GM18861 (cell line): ENCODE measurements around the gene ARMC9.
"Not testable (repeated sequence)": the region's sequence is repeated elsewhere in the genome, so short reads cannot be mapped to it uniquely, and the experiment has no call there.

Source experiments
- ATAC-seq: cut with Tn5 transposase; IDR thresholded peaks from one replicate; pipeline ENCODE4 v1.9.1; 2021; ENCODE audit not compliant: unreplicated experiment

The ARMC9 gene

GRCh38 chr2:231336236-231336635 is 137.8 kb downstream of the ARMC9 start:
- ATAC-seq: no peak

- ATAC-seq: no peak
Observed at GRCh38 chr2:231336700-231337099, 138.3 kb downstream of the ARMC9 start.

DNA sequence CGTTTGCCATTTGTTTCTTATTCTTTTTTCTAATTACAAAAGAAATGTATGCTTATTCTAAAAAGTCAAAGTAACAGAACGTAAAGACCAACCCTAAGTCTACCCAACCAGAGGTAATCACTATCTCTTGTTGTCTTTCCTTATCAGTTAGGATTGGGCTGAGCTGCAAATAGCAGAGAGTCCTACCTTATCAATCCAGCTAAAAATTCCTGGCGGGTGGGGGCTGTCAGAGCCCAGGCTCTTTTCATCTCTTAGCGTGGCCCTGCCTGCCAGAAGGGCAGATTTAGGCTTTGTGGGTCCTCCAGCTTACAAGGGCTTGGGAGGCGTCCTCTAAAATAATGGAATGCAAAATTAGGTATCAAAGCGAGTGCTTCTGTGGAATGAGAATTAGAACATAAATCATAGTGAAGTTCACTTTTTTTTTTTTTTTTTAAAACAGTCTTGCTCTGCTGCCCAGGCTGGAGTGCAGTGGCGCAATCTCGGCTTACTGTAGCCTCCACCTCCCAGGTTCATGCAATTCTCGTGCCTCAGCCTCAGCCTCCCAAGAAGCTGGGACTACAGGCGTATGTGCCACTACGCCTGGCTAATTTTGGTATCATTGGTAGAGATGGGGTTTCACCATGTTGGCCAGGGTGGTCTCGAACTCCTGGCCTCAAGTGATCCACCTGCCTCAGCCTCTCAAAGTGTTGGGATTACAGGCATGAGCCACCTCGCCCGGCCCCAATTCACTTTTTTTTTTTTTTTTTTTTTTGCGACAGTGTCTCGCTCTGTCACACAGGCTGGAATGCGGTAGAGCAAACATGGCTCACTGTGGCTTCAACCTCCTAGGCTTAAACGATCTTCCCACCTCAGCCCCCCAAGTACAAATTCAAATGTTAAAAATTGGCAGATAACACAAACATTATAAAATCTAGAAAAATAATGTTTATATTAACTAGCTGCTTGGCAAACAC is 139.7 kb downstream of the ARMC9 start:
- no peak for ATAC-seq

GRCh38 chr2:231339316-231339715 is 140.9 kb downstream of the ARMC9 start:
- no peak for ATAC-seq

DNA sequence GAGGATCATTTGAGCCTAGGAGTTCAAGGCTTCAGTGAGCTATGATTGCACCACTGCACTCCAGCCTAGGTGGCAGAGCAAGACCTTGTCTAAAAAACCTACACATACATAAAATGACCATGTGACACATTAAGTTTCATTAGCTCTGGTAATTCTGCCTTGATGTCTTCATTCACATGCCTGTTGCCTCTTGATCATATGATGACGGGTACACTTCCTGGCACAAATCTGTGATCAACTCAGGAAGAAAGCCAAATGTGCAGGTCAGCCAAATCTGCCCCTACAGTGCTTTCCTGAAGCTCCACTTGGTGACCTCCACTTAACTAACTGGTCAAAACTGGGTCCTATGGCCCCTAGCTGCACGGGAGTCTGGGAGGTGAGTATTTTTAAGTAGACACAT is 142.7 kb downstream of the ARMC9 start:
- ATAC-seq: no peak

GRCh38 chr2:231342061-231342711 is 143.8 kb downstream of the ARMC9 start:
- ATAC-seq: no peak

- ATAC-seq: no peak
Observed at GRCh38 chr2:231343006-231343710, 144.7 kb downstream of the ARMC9 start.

DNA sequence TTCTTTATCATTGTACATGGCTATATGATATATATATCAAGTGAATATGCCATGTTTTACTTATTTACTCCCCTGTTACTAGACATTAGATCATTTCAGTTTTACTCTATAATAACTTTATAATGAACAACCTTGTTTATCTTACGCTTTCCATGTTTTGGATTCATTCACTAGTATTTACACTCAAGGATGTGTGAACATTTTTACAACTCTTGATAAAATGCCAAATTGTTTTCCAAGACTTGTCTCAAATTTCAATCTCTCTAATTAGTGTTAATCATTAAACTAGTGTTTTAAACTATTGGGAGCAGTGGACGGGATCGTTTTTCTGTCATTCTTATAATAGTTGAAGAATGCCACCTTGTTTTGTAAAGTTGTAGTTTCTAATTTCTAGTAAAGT is 145.6 kb downstream of the ARMC9 start:
- ATAC-seq: no peak

DNA sequence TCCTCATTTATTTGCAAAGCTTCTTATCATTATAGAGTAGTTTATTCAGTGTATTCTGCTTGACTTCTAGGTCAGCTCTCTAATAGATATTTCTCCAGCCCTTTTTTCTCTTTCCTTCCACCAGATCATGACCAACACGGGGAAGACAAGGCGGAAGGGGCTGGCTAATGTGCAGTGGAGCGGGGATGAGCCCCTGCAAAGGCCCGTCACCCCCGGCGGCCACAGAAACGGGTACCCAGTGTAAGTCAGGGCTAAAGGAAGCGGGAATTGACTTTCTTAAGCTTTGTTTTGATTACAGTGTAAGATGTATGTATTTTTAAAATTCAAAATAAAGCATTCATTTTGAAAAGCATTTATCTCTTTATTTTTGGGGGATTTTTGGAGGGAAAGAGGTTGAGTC is 146.4 kb downstream of the ARMC9 start:
- ATAC-seq: no peak

DNA sequence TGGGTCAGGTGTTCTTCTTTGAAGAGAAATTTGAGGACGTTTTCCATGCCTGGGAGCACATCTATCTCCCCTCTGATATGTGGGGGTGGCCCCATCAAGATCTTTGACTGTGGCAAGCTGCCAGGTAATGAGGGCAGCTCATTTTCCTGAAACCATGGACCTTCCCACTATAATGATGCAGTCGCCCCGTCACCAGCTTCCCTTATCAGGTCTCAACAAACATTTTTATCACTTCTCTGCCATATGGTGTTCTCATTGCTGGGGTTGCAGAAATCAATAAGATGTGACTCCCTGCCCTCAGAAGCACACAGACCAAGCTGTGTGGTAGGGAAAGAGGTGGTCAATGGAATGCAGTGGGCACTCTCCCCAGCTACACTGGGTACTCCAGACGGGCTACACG is 148.7 kb downstream of the ARMC9 start:
- ATAC-seq: no peak

DNA sequence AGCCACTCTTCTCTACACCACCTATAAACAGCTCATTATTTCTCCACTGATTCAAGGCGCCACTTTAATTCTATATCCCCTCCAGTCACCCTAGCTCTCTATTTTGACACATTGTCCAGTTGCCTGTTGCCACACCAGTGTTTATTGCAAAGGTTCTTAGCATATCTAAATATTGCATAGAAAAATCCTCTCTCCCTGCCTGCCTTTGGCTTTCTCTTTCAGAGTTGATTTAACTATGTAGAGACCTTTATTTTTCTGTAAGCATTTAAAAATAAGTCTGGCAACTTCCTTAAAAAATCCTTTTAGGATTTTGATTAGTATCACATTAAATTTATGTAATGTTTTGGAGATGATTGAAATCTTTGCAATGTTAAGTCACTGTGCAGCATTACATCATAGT is 149.2 kb downstream of the ARMC9 start:
- ATAC-seq: no peak

GRCh38 chr2:231348173-231348572 is 149.7 kb downstream of the ARMC9 start:
- ATAC-seq: no peak

DNA sequence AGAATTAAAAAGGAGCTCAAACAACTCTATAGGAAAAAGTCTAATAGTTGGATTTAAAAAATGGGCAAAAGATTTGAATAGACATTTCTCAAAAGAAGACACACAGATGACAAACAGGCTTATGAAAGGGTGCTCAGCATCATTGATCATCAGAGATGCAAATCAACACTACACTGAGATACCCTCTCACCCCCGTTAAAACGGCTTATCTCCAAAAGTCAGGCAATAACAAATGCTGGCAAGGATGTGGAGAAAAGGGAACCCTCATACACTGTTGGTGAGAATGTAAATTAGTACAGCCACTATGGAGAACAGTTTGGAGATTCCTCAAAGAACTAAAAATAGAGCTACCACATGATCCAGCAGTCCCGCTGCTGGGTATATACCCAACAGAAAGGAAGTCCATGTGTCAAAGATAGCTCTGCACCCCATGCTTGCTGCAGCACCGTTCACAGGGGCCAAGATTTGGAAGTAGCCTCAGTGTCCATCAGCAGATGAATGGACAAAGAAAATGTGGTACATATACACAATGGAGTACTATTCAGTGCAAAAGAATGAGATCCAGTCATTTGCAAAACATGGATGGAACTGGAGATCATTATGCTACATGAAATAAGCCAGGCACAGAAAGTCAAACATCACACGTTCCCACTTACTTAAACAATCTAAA is 150.4 kb downstream of the ARMC9 start:
- no peak for ATAC-seq

- ATAC-seq: not testable (repeated sequence)
Observed at GRCh38 chr2:231349374-231349735, 150.9 kb downstream of the ARMC9 start.

GRCh38 chr2:231351648-231352047 is 153.2 kb downstream of the ARMC9 start:
- no peak for ATAC-seq

DNA sequence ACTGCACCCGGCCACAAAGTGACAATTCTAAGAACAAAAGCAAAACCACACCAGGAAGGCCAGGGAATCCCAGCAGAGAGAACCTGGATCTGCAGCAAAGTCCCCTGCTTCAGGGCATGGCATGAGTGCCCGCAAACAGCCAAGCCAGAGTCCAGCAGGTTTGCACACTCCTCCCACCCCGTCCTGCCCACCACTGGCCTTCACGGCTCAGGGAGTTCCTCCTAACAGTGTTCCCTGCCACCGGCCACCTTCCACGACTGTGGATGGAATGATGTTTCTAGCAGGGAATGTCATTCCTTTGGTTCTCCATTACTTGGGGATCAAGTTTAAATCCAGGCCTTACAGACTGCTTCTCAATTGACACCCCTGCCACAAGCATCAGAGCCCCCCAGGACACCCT is 155.0 kb downstream of the ARMC9 start:
- no peak for ATAC-seq

- no peak for ATAC-seq
Observed at GRCh38 chr2:231355508-231356465, 157.4 kb downstream of the ARMC9 start.

DNA sequence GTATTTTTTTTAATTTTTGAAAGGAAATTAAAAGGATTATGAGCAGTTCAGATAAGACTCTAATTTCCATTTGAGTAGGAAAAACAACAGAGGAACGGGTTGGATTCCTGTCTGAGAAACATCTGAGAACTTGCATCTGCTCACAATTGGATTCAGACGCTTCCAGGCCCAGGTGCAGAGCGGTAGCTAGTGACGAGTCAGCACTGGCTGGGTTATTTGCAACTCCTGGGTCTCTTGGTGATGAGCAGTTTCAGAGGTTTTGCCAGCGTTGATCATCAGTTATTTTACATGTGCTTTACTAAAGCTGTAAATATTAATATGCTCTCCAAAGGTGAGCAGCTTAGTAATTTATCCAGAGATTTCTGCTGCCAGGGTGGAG is 158.0 kb downstream of the ARMC9 start:
- no peak for ATAC-seq

GRCh38 chr2:231357048-231357447 is 158.6 kb downstream of the ARMC9 start:
- ATAC-seq: no peak

DNA sequence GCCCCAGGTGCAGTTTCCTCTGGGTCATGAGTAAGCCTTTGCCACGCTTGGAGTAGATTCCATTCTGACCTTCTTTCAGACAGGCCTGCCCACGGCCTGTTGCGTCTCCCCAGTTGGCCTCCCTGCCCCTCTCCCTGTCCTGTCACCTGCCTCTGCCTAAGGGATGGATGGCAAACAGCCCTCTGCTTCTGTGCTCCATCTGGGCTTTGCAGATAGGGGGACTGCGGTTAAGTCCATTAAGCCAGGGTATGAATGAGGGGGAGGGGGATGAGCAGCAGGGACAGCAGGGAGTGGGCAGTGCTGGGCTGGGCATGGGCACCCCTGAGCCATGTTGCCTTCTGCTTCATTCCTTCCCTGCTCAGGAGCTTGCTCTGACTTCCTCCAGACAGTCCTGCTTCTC is 159.5 kb downstream of the ARMC9 start:
- no peak for ATAC-seq
